BJ (cell line): ENCODE measurements around the gene MARVELD3. TPM values are rescaled to one million over a fixed set of nuclear protein-coding genes. Genes with fewer than 3 reads are reported as not detected.
"Not testable (repeated sequence)": the region's sequence is repeated elsewhere in the genome, so short reads cannot be mapped to it uniquely, and the experiment has no call there.

Experiments
- CTCF ChIA-PET: fragments of 350-600 bp; formaldehyde crosslinking; extraction: SDS; loops from one replicate; lab custom pipeline; 2021; ENCODE audit warnings: antibody characterized with exemption, inconsistent platforms; lab: Yijun Ruan, JAX
- POLR2A ChIA-PET: fragments of 300-600 bp; sonication (Branson Sonifier 250); formaldehyde crosslinking; extraction: SDS; loops from one replicate; lab custom pipeline; 2021; ENCODE audit warnings: antibody characterized with exemption; lab: Charles Lee
- DNase-seq: peaks from one replicate; pipeline ENCODE4 v3.0.0-alpha.2; 2011; ENCODE audit warnings: low read depth
- H3K27me3 ChIP-seq: 2 replicates; pipeline ENCODE4 v1.6.0; 2011; ENCODE audit warnings: low read length; ENCODE audit not compliant: control insufficient read depth, insufficient read depth
- H3K36me3 ChIP-seq: 2 replicates; pipeline ENCODE4 v1.5.1; 2011; ENCODE audit warnings: low read length; ENCODE audit not compliant: control insufficient read depth, insufficient read depth
- H3K4me3 ChIP-seq: 2 replicates; pipeline ENCODE4 v1.5.1; 2011; ENCODE audit warnings: low read depth, mild to moderate bottlenecking, control low read depth, low read length
- CTCF ChIP-seq: IDR thresholded peaks from 2 replicates; pipeline ENCODE4 v1.5.1; 2011; ENCODE audit warnings: low read depth, mild to moderate bottlenecking, control low read depth, inconsistent platforms, low read length, moderate library complexity; ENCODE audit not compliant: insufficient read depth
- polyA minus RNA-seq: library from RNA; depleted of rRNA, polyadenylated mRNA; stranded (reverse); fragments of >200 nt; gene quantifications from 2 replicates; pipeline ENCODE4 v1.2.3, GENCODE V29; 2011; rRNA and poly(A)+ RNA removed
- polyA plus RNA-seq: library from polyadenylated mRNA; depleted of rRNA; stranded (reverse); fragments of >200 nt; gene quantifications from 2 replicates; pipeline ENCODE4 v1.2.3, GENCODE V29; 2011; rRNA removed

Gene MARVELD3
- polyA plus RNA-seq (not detected in 2 replicates), polyA minus RNA-seq (not detected in 2 replicates)

DNA sequence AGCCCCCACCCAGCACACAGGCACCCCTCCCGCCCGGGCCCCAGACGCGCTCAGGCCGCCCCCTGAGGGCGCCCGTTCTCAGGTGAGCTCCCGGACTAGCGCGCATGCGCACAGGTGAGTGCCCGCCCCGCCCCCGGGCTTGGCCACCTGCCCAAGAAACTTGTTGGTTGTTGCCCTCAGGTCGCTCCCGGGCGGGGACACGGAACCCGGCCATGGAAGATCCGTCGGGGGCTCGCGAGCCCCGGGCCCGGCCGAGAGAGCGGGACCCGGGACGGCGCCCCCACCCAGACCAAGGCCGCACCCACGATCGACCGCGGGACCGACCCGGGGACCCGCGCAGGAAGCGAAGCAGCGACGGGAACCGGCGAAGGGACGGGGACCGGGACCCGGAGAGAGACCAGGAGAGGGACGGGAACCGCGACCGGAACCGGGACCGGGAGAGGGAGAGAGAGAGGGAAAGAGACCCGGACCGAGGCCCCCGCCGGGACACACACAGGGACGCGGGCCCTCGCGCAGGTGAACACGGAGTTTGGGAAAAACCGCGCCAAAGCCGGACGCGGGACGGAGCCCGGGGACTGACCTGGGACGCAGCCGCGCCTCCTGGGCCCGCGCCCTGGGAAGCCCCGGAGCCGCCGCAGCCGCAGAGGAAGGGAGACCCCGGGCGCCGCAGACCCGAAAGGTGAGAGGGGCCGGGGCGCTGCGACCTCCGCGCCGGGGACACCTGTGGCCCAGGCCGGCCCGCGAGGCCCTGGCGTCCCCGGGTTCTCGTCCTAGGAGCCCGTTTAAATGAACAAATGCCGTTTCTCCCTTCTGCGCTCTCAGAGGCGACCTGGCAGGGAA lies at the start of gene MARVELD3:
Gene MARVELD3, plus strand, starts transcription at position 167 of the 840 bp plus-strand sequence. Its CDS starts 46 bp downstream, at position 213.
- Histone ChIP-seq H3K4me3 (peak within 1 kb of the TSS; percentile 26), H3K27me3 (peaks cover 15% of the 10 kb centered on the region), H3K36me3 (no peaks in the 10 kb centered on the region)
- CTCF ChIA-PET: no interaction called here
- DNase-seq: no peak
- POLR2A ChIA-PET: no interaction called here
- TF ChIP-seq CTCF: no peak

DNA sequence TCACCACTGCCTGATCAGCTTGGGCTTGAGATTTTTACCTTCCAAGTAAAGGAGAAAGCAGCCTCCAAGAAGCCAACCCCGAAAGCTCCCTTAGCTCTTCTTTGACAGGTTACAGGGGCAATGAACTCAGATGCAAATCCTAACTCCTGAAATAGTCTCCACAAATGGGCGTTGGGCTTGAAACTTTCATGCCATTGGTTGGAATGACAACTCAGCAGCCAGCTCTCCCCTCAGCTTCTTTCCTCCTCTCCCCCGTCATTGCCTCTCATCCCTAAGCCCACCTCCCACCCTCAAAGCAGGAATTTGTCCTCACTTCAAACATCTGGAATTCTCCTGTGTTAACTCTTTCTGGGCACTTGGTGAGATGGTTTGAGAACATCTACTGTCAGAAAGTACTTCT lies 49.0 kb upstream of the MARVELD3 start, which contains the start of gene TAT:
Gene TAT, minus strand, starts transcription at position 122 of the 400 bp plus-strand sequence. CDS start 677 bp downstream, outside the sequence.
- CTCF ChIA-PET: interaction anchor here (1.4 kb wide), 1 partner anchor 34 kb away, joined by 3 read pairs; no protein-coding TSS in a partner anchor
- no peaks in the 10 kb centered on the region; the same call in 1 of the 2 replicates for H3K27me3 ChIP-seq
- DNase-seq: no peak
- H3K4me3 ChIP-seq: no peak within 1 kb of the TSS
- POLR2A ChIA-PET: no interaction called here
- no peak for TF ChIP-seq CTCF
- no peaks in the 10 kb centered on the region for H3K36me3 ChIP-seq

DNA sequence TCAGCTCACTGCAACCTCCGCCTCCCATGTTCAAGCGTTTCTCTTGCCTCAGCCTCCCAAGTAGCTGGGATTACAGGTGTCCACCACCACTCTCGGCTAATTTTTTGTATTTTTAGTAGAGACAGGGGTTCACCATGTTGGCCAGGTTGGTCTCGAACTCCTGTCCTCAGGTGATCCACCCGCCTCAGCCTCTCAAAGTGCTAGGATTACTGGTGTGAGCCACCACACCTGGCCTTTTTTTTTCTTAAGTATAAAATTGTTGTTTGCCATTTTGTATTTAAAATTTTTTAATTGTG lies 43.5 kb upstream of the MARVELD3 start:
- DNase-seq, CTCF ChIA-PET: not testable (repeated sequence)

DNA sequence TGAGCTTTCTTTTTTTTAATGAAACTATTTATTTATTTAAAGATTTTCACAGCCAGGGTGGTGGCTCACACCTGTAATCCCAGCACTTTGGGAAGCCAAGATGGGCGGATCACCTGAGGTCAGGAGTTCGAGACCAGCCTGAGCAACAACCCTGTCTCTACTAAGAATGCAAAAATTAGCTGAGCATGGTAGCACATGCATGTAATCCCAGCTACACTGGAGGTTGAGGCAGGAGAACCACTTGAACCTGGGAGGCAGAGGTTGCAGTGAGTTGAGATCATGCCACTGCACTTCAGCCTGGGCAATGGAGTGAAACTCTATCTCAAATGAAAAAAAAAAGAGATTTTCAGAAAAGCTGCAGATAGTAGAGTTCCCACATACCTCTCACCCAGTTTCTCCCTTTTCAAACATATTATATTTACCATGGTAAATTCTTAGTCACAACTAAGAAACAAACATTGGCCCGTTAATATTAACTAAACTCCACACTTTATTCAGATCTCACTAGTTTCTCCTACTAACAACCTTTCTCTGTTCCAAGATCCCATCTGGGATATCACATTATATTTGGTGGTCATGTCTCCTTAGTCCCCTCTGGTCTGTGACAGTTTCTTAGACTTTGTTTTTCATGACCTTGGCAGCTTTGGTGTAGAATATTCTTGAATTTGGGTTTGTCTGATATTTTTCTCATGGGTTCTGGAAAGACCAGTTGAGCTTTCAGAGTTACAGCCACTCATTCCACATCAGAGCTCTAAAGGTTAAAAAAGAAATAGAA lies 41.3 kb upstream of the MARVELD3 start:
- H3K36me3 ChIP-seq: no peaks in the 10 kb centered on the region
- CTCF ChIA-PET: interaction anchor here (0.6 to 1.1 kb wide), 2 partner anchors 11 to 26 kb away, joined by 3 read pairs; no protein-coding TSS in a partner anchor
- TF ChIP-seq CTCF: no peak
- no peaks in the 10 kb centered on the region for H3K27me3 ChIP-seq
- DNase-seq: no peak
- POLR2A ChIA-PET: no interaction called here
- no peak overlapping the region for H3K4me3 ChIP-seq

More for the DNA sequence above, 43.5 kb upstream of the MARVELD3 start:
- H3K36me3 ChIP-seq, H3K27me3 ChIP-seq, POLR2A ChIA-PET, H3K4me3 ChIP-seq: not testable (repeated sequence)

GRCh38 chr16:71585318-71585703 lies 40.7 kb upstream of the MARVELD3 start:
- no peak for TF ChIP-seq CTCF
- Histone ChIP-seq H3K4me3 (no peak overlapping the region), H3K27me3 (no peaks in the 10 kb centered on the region), H3K36me3 (no peaks in the 10 kb centered on the region)
- ChIA-PET POLR2A (no interaction called here), CTCF (interaction anchor here (1.1 kb wide), 1 partner anchor 25 kb away, joined by 3 read pairs; no protein-coding TSS in a partner anchor)
- no peak for DNase-seq

- CTCF ChIA-PET, POLR2A ChIA-PET: not testable (repeated sequence)
Observed at GRCh38 chr16:71589334-71589733, 36.6 kb upstream of the MARVELD3 start.

DNA sequence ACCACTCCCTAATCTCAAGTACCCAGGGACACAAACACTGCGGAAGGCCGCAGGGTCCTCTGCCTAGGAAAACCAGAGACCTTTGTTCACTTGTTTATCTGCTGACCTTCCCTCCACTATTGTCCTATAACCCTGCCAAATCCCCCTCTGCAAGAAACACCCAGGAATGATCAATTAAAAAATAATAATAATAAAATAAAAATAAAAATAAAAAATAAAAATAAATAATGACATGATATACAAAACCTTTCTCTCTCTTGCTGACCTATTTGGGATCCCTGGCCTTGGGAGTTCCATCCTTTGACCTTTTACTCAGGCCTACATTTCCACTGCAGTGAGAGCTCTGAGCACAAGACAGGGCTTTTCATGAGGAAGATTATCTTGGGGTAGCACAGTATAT lies 35.9 kb upstream of the MARVELD3 start:
- DNase-seq, POLR2A ChIA-PET, CTCF ChIA-PET, H3K36me3 ChIP-seq, H3K4me3 ChIP-seq, H3K27me3 ChIP-seq: not testable (repeated sequence)

More at GRCh38 chr16:71589334-71589733, 36.6 kb upstream of the MARVELD3 start:
- not testable (repeated sequence) for H3K27me3 ChIP-seq, DNase-seq, H3K36me3 ChIP-seq, H3K4me3 ChIP-seq
